ENCODE results near the gene GARIN1A.

The GARIN1A gene

GRCh38 chr7:128713794-128714193 lies 41.7 kb downstream of the GARIN1A start:
- H3K4me1 ChIP-seq (ENCODE audit: insufficient read depth, poor library complexity, severe bottlenecking): peaks cover 6% of the 10 kb centered on the region
- no peak overlapping the region for H3K4me3 ChIP-seq (ENCODE audit: severe bottlenecking)
- no peaks in the 10 kb centered on the region for H3K9me3 ChIP-seq (ENCODE audit: severe bottlenecking)
- H3K27ac ChIP-seq (ENCODE audit: poor library complexity, severe bottlenecking): no peak overlapping the region
- ATAC-seq (ENCODE audit: low read depth): peak; percentile 62
- no peaks in the 10 kb centered on the region for H3K27me3 ChIP-seq (ENCODE audit: insufficient read depth, poor library complexity, severe bottlenecking)
- no peak for DNase-seq (ENCODE audit: low spot score)
- no peaks in the 10 kb centered on the region for H3K36me3 ChIP-seq (ENCODE audit: low read depth)
- TF ChIP-seq CTCF (IDR thresholded peaks at IDR 0.05; ENCODE audit: poor library complexity, severe bottlenecking): no peak

GRCh38 chr7:128714701-128715495 lies 42.8 kb downstream of the GARIN1A start:
- TF ChIP-seq CTCF (IDR thresholded peaks at IDR 0.05; ENCODE audit: poor library complexity, severe bottlenecking): no peak
- Histone ChIP-seq H3K4me1 (ENCODE audit: insufficient read depth, poor library complexity, severe bottlenecking) (peaks cover 6% of the 10 kb centered on the region), H3K27ac (ENCODE audit: poor library complexity, severe bottlenecking) (no peak overlapping the region), H3K36me3 (ENCODE audit: low read depth) (no peaks in the 10 kb centered on the region), H3K27me3 (ENCODE audit: insufficient read depth, poor library complexity, severe bottlenecking) (no peaks in the 10 kb centered on the region), H3K9me3 (ENCODE audit: severe bottlenecking) (no peaks in the 10 kb centered on the region), H3K4me3 (ENCODE audit: severe bottlenecking) (no peak overlapping the region)
- DNase-seq (ENCODE audit: low spot score) (no peak), ATAC-seq (ENCODE audit: low read depth) (no peak)

- no peaks in the 10 kb centered on the region for H3K9me3 ChIP-seq (ENCODE audit: severe bottlenecking)
- no peak for ATAC-seq (ENCODE audit: low read depth)
- no peak overlapping the region for H3K4me3 ChIP-seq (ENCODE audit: severe bottlenecking)
- no peak overlapping the region for H3K27ac ChIP-seq (ENCODE audit: poor library complexity, severe bottlenecking)
- H3K36me3 ChIP-seq (ENCODE audit: low read depth): no peaks in the 10 kb centered on the region
- no peaks in the 10 kb centered on the region for H3K4me1 ChIP-seq (ENCODE audit: insufficient read depth, poor library complexity, severe bottlenecking)
- TF ChIP-seq CTCF (IDR thresholded peaks at IDR 0.05; ENCODE audit: poor library complexity, severe bottlenecking): no peak
- H3K27me3 ChIP-seq (ENCODE audit: insufficient read depth, poor library complexity, severe bottlenecking): no peaks in the 10 kb centered on the region
- no peak for DNase-seq (ENCODE audit: low spot score)
Observed at GRCh38 chr7:128718967-128719642, 47.0 kb downstream of the GARIN1A start.

- H3K4me3 ChIP-seq (ENCODE audit: severe bottlenecking): no peak overlapping the region
- H3K9me3 ChIP-seq (ENCODE audit: severe bottlenecking): no peaks in the 10 kb centered on the region
- no peak for TF ChIP-seq CTCF (IDR thresholded peaks at IDR 0.05; ENCODE audit: poor library complexity, severe bottlenecking)
- H3K27ac ChIP-seq (ENCODE audit: poor library complexity, severe bottlenecking): no peak overlapping the region
- H3K4me1 ChIP-seq (ENCODE audit: insufficient read depth, poor library complexity, severe bottlenecking): no peaks in the 10 kb centered on the region
- ATAC-seq (ENCODE audit: low read depth) (no peak), DNase-seq (ENCODE audit: low spot score) (no peak)
- no peaks in the 10 kb centered on the region for H3K27me3 ChIP-seq (ENCODE audit: insufficient read depth, poor library complexity, severe bottlenecking)
- H3K36me3 ChIP-seq (ENCODE audit: low read depth): no peaks in the 10 kb centered on the region
Observed at GRCh38 chr7:128721376-128721775, 49.3 kb downstream of the GARIN1A start.

All from RWPE2 (cell line).